GM23248 (cell line): Measurements from ENCODE around the gene ZBED2.

Experiments
- EZH2 ChIP-seq: fragments of 200-600 bp; sonication (generic); IDR thresholded peaks from 2 replicates; pipeline ENCODE4 v1.6.1; 2018; ENCODE audit warnings: antibody characterized with exemption, mild to moderate bottlenecking; ENCODE audit not compliant: insufficient read depth, poor library complexity, severe bottlenecking
- EZH2phosphoT487 ChIP-seq: fragments of 200-600 bp; sonication (generic); IDR thresholded peaks from 2 replicates; pipeline ENCODE4 v1.6.1; 2018; ENCODE audit warnings: antibody characterized with exemption, moderate library complexity, mild to moderate bottlenecking, low read depth; ENCODE audit not compliant: insufficient read depth

- TF ChIP-seq EZH2 (no peak), EZH2phosphoT487 (no peak)
Observed at GRCh38 chr3:111588527-111588926, 6.6 kb downstream of the ZBED2 start.
